Thyroid gland (tissue), 4 donors: ENCODE data around the gene FMN2.

Experiments
- POLR2A ChIP-seq, 2 donors: fragments of 450-650 bp; IDR thresholded peaks; one replicate each; pipeline ENCODE4 v1.6.1; 2017; ENCODE audit warnings: antibody characterized with exemption in 2 of 2, mild to moderate bottlenecking in 2 of 2, moderate library complexity in 1 of 2
- TF ChIP-seq, protein P1 (sequence below), 6 experiments: fragments of 200-600 bp in 3 of 6; fragments of 450-650 bp in 3 of 6; sonication (generic) in 3 of 6; IDR thresholded peaks; one replicate each; pipeline ENCODE4 v1.5.1; 2016 to 2019; ENCODE audit warnings: antibody characterized with exemption in 6 of 6, mild to moderate bottlenecking in 2 of 6, inconsistent platforms in 1 of 6, moderate library complexity in 1 of 6

DNA sequence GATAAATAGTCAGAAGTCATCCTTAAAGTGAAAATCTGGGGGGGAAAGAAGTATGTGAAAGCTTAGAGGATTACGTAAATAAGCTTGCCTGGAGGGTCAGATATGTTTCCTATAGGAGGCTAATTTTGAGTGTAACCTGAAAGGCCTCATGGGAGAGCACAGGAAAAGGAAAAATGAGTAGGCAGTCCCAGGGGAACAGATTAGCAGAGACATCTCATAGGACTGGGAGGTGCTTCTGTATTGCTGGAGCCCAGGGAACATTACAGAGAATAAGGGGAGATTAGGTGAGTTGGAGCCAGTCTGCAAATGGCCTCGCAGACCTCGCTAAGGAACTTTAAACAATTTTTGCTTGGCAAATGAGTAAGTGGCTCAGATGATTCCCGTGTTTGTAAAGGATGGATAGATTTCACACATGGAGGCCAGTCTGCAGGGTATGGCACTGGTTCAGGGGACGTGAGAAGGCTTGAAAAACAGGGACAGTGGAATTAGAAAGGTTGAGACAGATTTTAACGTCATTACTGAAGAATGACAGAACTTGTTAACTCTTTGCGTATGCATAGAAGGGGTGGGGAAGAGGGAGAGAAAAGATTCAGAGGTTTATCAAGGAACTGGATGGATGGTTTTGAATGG is 371.2 kb downstream of the FMN2 start:
- TF ChIP-seq, protein P1, sequence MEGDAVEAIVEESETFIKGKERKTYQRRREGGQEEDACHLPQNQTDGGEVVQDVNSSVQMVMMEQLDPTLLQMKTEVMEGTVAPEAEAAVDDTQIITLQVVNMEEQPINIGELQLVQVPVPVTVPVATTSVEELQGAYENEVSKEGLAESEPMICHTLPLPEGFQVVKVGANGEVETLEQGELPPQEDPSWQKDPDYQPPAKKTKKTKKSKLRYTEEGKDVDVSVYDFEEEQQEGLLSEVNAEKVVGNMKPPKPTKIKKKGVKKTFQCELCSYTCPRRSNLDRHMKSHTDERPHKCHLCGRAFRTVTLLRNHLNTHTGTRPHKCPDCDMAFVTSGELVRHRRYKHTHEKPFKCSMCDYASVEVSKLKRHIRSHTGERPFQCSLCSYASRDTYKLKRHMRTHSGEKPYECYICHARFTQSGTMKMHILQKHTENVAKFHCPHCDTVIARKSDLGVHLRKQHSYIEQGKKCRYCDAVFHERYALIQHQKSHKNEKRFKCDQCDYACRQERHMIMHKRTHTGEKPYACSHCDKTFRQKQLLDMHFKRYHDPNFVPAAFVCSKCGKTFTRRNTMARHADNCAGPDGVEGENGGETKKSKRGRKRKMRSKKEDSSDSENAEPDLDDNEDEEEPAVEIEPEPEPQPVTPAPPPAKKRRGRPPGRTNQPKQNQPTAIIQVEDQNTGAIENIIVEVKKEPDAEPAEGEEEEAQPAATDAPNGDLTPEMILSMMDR (IDR thresholded peaks at IDR 0.05) = no peak
- no peak for TF ChIP-seq POLR2A (IDR thresholded peaks at IDR 0.05)
